ENCODE data around the gene COL15A1.
A peak's percentile ranks its signal among the peaks of the same experiment; 100 is the strongest.

The COL15A1 gene

GRCh38 chr9:99031994-99032393 lies 88.3 kb downstream of the COL15A1 start:
- H3K4me3 ChIP-seq: no peak overlapping the region
- no peak overlapping the region for H3K27ac ChIP-seq
- DNase-seq (ENCODE audit: low spot score): no peak
- no peak for TF ChIP-seq CTCF (IDR thresholded peaks at IDR 0.05)

- no peak for TF ChIP-seq CTCF (IDR thresholded peaks at IDR 0.05)
- H3K27ac ChIP-seq: no peak overlapping the region
- no peak overlapping the region for H3K4me3 ChIP-seq
- no peak for DNase-seq (ENCODE audit: low spot score)
Measured at GRCh38 chr9:99034149-99034548, 90.4 kb downstream of the COL15A1 start.

GRCh38 chr9:99035313-99035712 lies 91.6 kb downstream of the COL15A1 start:
- peak; percentile 22 for DNase-seq (ENCODE audit: low spot score)
- no peak overlapping the region for H3K27ac ChIP-seq
- no peak for TF ChIP-seq CTCF (IDR thresholded peaks at IDR 0.05)
- no peak overlapping the region for H3K4me3 ChIP-seq

- DNase-seq (ENCODE audit: low spot score): no peak
- Histone ChIP-seq H3K27ac (no peak overlapping the region), H3K4me3 (no peak overlapping the region)
- TF ChIP-seq CTCF (IDR thresholded peaks at IDR 0.05): no peak
Measured at GRCh38 chr9:99037769-99038483, 94.2 kb downstream of the COL15A1 start.

- DNase-seq (ENCODE audit: low spot score): no peak
- TF ChIP-seq CTCF (IDR thresholded peaks at IDR 0.05): no peak
Measured at GRCh38 chr9:99038484-99038820, 94.7 kb downstream of the COL15A1 start.

GRCh38 chr9:99039505-99040182 lies 95.9 kb downstream of the COL15A1 start:
- no peak for DNase-seq (ENCODE audit: low spot score)
- TF ChIP-seq CTCF (IDR thresholded peaks at IDR 0.05): no peak
- Histone ChIP-seq H3K4me3 (no peak overlapping the region), H3K27ac (no peak overlapping the region)

More at GRCh38 chr9:99038484-99038820, 94.7 kb downstream of the COL15A1 start:
- Histone ChIP-seq H3K4me3 (no peak overlapping the region), H3K27ac (no peak overlapping the region)
